Left kidney (tissue), 2 donors: ENCODE data around the gene SYK. TPM values are rescaled to one million over a fixed set of nuclear protein-coding genes. Genes with fewer than 3 reads are reported as not detected.
A peak's percentile ranks its signal among the peaks of the same experiment; 100 is the strongest.

Source experiments
- DNase-seq: peaks from one replicate; pipeline ENCODE4 v3.0.0-alpha.2; 2013
- polyA plus RNA-seq: library from polyadenylated mRNA; unstranded; fragments of 120-200 nt; gene quantifications from one replicate; pipeline ENCODE4 v1.2.1, GENCODE V29; 2013; ENCODE audit not compliant: insufficient read length

SYK gene
- polyA plus RNA-seq, 1 donor = 26.2 TPM

- no peak for DNase-seq
Observed at GRCh38 chr9:90905822-90906221, 104.2 kb downstream of the SYK start.

GRCh38 chr9:90906316-90907055 lies 104.9 kb downstream of the SYK start:
- no peak for DNase-seq

GRCh38 chr9:90907056-90907445 lies 105.4 kb downstream of the SYK start:
- DNase-seq = no peak

GRCh38 chr9:90907790-90908189 lies 106.2 kb downstream of the SYK start:
- DNase-seq = no peak

GRCh38 chr9:90909225-90909624 lies 107.6 kb downstream of the SYK start:
- no peak for DNase-seq

- no peak for DNase-seq
Observed at GRCh38 chr9:90909747-90910283, 108.2 kb downstream of the SYK start.

GRCh38 chr9:90914196-90914595 lies 112.6 kb downstream of the SYK start:
- no peak for DNase-seq

GRCh38 chr9:90914868-90915483 lies 113.4 kb downstream of the SYK start:
- DNase-seq = peak; percentile 65

GRCh38 chr9:90915693-90916092 lies 114.1 kb downstream of the SYK start:
- no peak for DNase-seq

GRCh38 chr9:90916147-90916734 lies 114.6 kb downstream of the SYK start:
- no peak for DNase-seq

- DNase-seq = no peak
Observed at GRCh38 chr9:90919883-90920282, 118.3 kb downstream of the SYK start.

GRCh38 chr9:90921104-90921503 lies 119.5 kb downstream of the SYK start:
- no peak for DNase-seq

GRCh38 chr9:90921969-90922368 lies 120.3 kb downstream of the SYK start:
- DNase-seq = no peak

GRCh38 chr9:90925581-90926257 lies 124.1 kb downstream of the SYK start:
- DNase-seq = no peak

- no peak for DNase-seq
Observed at GRCh38 chr9:90926936-90927335, 125.3 kb downstream of the SYK start.

GRCh38 chr9:90927496-90927895 lies 125.9 kb downstream of the SYK start:
- no peak for DNase-seq

- DNase-seq = no peak
Observed at GRCh38 chr9:90929626-90930025, 128.0 kb downstream of the SYK start.

- DNase-seq = no peak
Observed at GRCh38 chr9:90933468-90933867, 131.8 kb downstream of the SYK start.

- DNase-seq = no peak
Observed at GRCh38 chr9:90939351-90939750, 137.7 kb downstream of the SYK start.

GRCh38 chr9:90940280-90940679 lies 138.7 kb downstream of the SYK start:
- DNase-seq = no peak

- DNase-seq = no peak
Observed at GRCh38 chr9:90941661-90942060, 140.0 kb downstream of the SYK start.

- DNase-seq = no peak
Observed at GRCh38 chr9:90942555-90942954, 140.9 kb downstream of the SYK start.

- no peak for DNase-seq
Observed at GRCh38 chr9:90943341-90943740, 141.7 kb downstream of the SYK start.
